Lung (tissue), 12 donors: ENCODE measurements around the gene SLC9A9. TPM values are rescaled to one million over a fixed set of nuclear protein-coding genes. Genes with fewer than 3 reads are reported as not detected.

Source experiments
- ATAC-seq: fragments of 200-7000 bp; cut with Tn5 transposase; one replicate; pipeline ENCODE4 v1.9.1; 2020; ENCODE audit warnings: moderate number of reproducible peaks; ENCODE audit not compliant: insufficient read depth, low FRiP score
- DNase-seq, 3 donors: peaks; one replicate each; pipeline ENCODE4 v3.0.0-alpha.2; 2013 to 2017
- H3K27ac ChIP-seq, 2 donors: one replicate each; pipeline ENCODE4 v1.5.1; 2013; ENCODE audit warnings: mild to moderate bottlenecking in 2 of 2, moderate library complexity in 2 of 2, control low read depth in 1 of 2, inconsistent platforms in 1 of 2, low read depth in 1 of 2, low read length in 1 of 2
- H3K27me3 ChIP-seq, 3 donors: one replicate each; pipeline ENCODE4 v1.5.1; 2013; ENCODE audit warnings: low read length in 2 of 3; ENCODE audit not compliant: control insufficient read depth in 3 of 3, insufficient read depth in 3 of 3
- H3K36me3 ChIP-seq, 4 donors: one replicate each; pipeline ENCODE4 v1.5.1; 2013; ENCODE audit warnings: low read length in 4 of 4, mild to moderate bottlenecking in 1 of 4, moderate library complexity in 1 of 4; ENCODE audit not compliant: control insufficient read depth in 4 of 4, insufficient read depth in 4 of 4
- H3K4me1 ChIP-seq, 5 donors: one replicate each; pipeline ENCODE4 v1.5.1; 2013; ENCODE audit warnings: low read length in 5 of 5, mild to moderate bottlenecking in 2 of 5, moderate library complexity in 1 of 5; ENCODE audit not compliant: control insufficient read depth in 5 of 5, insufficient read depth in 5 of 5
- H3K4me3 ChIP-seq: one replicate; pipeline ENCODE4 v1.5.1; 2013; ENCODE audit warnings: mild to moderate bottlenecking, control low read depth, moderate library complexity
- H3K9ac ChIP-seq, 2 donors: one replicate each; pipeline ENCODE4 v1.5.1; 2013; ENCODE audit warnings: low read length in 2 of 2, control low read depth in 1 of 2; ENCODE audit not compliant: insufficient read depth in 1 of 2
- H3K9me3 ChIP-seq, 4 donors: one replicate each; pipeline ENCODE4 v1.5.1; 2013; ENCODE audit warnings: low read length in 3 of 4, mild to moderate bottlenecking in 1 of 4, moderate library complexity in 1 of 4; ENCODE audit not compliant: control insufficient read depth in 4 of 4, insufficient read depth in 3 of 4
- WGBS, 2 donors: extraction: QIAGEN DNeasy Blood & Tissue Kit; methylation state at CpG; one replicate each; pipeline ENCODE4 v1.1.7; 2013; 5-methylcytosine and 5-hydroxymethylcytosine counted together
- polyA plus RNA-seq, 2 donors: library from polyadenylated mRNA; stranded (reverse); fragments of 200-250 nt; gene quantifications; one replicate each; pipeline ENCODE4 v1.2.1, GENCODE V29; 2013
- total RNA-seq, 2 donors: library from RNA; depleted of rRNA in 1 of 2; stranded (reverse); fragments of >200 nt in 1 of 2; gene quantifications; one replicate each; pipeline ENCODE4 v1.2.1, GENCODE V29; 2014 to 2021
- TF ChIP-seq, protein P1 (sequence below): IDR thresholded peaks from 2 replicates; pipeline ENCODE4 v1.5.1; 2012; ENCODE audit warnings: mild to moderate bottlenecking; ENCODE audit errors: control extremely low read depth, extremely low read depth
- donor health status: control.
- donor health status: control.
- donor health status: Bipolar disorder and iron deficiency.
- donor health status: healthy.
- donor health status: DM: yes; HTN: yes; CAD: no.

The SLC9A9 gene
- total and polyA plus RNA-seq, 4 donors = 2.2 to 66.3 (median 8.2) TPM

DNA sequence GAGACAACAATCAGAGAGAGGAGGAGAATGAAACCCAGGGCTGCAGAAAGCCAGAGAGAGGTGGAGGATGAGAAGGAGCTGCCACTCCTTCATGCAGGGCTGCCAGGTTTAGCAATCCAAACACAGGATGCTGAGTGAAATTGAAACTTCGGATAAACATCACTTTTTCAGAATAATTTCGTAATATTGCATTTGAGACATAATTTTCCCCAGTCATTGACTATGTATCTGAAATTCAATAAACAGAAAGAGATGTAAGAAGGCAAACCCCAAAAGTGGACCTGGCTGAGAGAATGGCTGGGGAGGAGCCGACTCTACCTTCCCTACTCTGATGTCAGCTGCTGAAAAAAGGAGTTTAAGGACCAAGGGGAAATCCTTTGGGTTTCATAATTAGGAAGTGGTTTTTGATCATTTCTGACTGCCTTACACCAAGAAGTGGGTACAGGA lies 33.8 kb downstream of the SLC9A9 start:
- TF ChIP-seq, protein P1, sequence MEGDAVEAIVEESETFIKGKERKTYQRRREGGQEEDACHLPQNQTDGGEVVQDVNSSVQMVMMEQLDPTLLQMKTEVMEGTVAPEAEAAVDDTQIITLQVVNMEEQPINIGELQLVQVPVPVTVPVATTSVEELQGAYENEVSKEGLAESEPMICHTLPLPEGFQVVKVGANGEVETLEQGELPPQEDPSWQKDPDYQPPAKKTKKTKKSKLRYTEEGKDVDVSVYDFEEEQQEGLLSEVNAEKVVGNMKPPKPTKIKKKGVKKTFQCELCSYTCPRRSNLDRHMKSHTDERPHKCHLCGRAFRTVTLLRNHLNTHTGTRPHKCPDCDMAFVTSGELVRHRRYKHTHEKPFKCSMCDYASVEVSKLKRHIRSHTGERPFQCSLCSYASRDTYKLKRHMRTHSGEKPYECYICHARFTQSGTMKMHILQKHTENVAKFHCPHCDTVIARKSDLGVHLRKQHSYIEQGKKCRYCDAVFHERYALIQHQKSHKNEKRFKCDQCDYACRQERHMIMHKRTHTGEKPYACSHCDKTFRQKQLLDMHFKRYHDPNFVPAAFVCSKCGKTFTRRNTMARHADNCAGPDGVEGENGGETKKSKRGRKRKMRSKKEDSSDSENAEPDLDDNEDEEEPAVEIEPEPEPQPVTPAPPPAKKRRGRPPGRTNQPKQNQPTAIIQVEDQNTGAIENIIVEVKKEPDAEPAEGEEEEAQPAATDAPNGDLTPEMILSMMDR = no peak
- no peaks in the 10 kb centered on the region for H3K9me3 ChIP-seq
- 17 to 55% methylated on average over 3 of the region's 3 CpGs for WGBS, 2 donors
- no peak overlapping the region for H3K9ac ChIP-seq
- no peak overlapping the region for H3K4me3 ChIP-seq
- DNase-seq (no peak), ATAC-seq (peak; percentile 23)
- H3K27me3 ChIP-seq = no peaks in the 10 kb centered on the region
- peaks cover 0 to 26% (median 2%) of the 10 kb centered on the region in 5 donors for H3K4me1 ChIP-seq
- H3K27ac ChIP-seq = no peak overlapping the region
- peaks cover 0 to 3% (median 0%) of the 10 kb centered on the region in 4 donors for H3K36me3 ChIP-seq

DNA sequence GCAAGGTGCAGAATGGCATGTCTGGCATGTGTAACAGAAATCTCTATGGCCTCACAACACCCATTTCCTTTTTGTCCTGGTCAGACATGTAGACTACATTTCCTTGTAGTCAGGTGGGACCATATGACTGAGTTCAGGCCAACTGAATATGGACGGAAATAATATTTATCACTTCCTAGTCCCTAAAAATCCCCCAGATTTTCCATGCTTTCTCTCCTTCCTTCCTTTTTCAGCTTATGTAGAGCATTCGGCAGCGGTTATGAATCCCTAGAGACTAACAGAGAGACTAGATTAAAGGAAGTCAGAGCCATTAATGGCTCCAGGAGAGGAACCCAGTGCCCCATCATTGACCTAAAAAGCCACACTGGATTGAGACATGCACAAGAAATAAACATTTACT lies 35.8 kb downstream of the SLC9A9 start:
- no peak for DNase-seq
- Histone ChIP-seq H3K36me3 (peaks cover 0 to 2% (median 0%) of the 10 kb centered on the region in 4 donors), H3K4me1 (peaks cover 0 to 39% (median 2%) of the 10 kb centered on the region in 5 donors), H3K9ac (no peak overlapping the region), H3K4me3 (no peak overlapping the region), H3K9me3 (no peaks in the 10 kb centered on the region), H3K27ac (no peak overlapping the region), H3K27me3 (no peaks in the 10 kb centered on the region)
- TF ChIP-seq, protein P1 = no peak
- 70 to 77% methylated on average over 3 of the region's 3 CpGs for WGBS, 2 donors
- ATAC-seq = no peak

DNA sequence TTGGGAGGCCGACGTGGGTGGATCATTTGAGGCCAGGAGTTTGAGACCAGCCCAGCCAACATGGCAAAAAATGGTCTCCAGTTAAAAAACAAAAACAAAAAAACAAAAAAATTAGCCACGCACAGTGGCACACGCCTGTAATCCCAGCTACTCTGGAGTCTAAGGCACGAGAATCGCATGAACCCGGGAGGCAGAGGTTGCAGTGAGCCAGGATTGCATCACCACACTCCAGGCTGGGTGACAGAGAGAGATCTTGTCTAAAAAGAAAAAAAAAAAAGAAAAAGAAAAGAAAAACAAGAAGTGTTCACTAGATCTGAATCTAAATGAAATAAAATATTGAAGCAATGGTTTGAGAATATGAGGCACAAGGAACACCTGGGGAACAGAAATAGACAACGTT lies 36.7 kb downstream of the SLC9A9 start:
- Histone ChIP-seq H3K9ac (no peak overlapping the region), H3K36me3 (peaks cover 0 to 2% (median 0%) of the 10 kb centered on the region in 4 donors), H3K4me1 (peaks cover 0 to 46% (median 2%) of the 10 kb centered on the region in 5 donors), H3K27ac (no peak overlapping the region), H3K27me3 (no peaks in the 10 kb centered on the region), H3K9me3 (no peaks in the 10 kb centered on the region), H3K4me3 (no peak overlapping the region)
- ATAC-seq (no peak), DNase-seq (peak in 1 of 3 donors; percentile 60)
- WGBS, 2 donors = 59 to 71% methylated on average over 8 of the region's 8 CpGs
- TF ChIP-seq, protein P1 = no peak

DNA sequence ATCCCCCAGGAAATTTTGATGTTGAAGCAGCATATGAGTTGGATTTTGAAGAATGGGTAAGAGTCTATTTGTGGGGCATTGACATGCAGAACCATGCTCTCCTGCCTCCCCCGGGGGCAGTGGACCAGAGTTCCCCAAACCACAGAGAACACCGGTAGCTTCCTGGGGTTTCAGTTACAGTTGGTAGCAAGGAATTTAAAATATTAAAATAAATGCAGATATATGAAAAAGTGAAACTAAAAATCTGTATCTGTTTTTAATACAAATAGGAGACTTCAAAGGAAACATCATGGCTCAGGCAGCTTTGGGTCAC lies 37.4 kb downstream of the SLC9A9 start:
- ATAC-seq = no peak
- TF ChIP-seq, protein P1 = no peak
- no peaks in the 10 kb centered on the region for H3K27me3 ChIP-seq
- peaks cover 0 to 50% (median 2%) of the 10 kb centered on the region in 5 donors for H3K4me1 ChIP-seq
- no peaks in the 10 kb centered on the region for H3K9me3 ChIP-seq
- no peak overlapping the region for H3K27ac ChIP-seq
- H3K9ac ChIP-seq = no peak overlapping the region
- peaks cover 0 to 2% (median 0%) of the 10 kb centered on the region in 4 donors for H3K36me3 ChIP-seq
- WGBS, 2 donors = 26 to 73% methylated on average over 2 of the region's 2 CpGs
- no peak overlapping the region for H3K4me3 ChIP-seq
- DNase-seq = no peak
